Peyer's patch (tissue), 4 donors: ENCODE results near the gene NME7. TPM values are rescaled to one million over a fixed set of nuclear protein-coding genes. Genes with fewer than 3 reads are reported as not detected.
A peak's percentile ranks its signal among the peaks of the same experiment; 100 is the strongest.

ENCODE experiments used
- DNase-seq, 3 donors: peaks; one replicate each; pipeline ENCODE4 v3.0.0-alpha.2; 2017 to 2019
- H3K27ac ChIP-seq, 4 donors: fragments of 200-600 bp; sonication (generic); one replicate each; pipeline ENCODE4 v1.5.1; 2016 to 2019
- H3K27me3 ChIP-seq, 2 donors: fragments of 200-600 bp; sonication (generic); one replicate each; pipeline ENCODE4 v1.5.1; 2019
- H3K36me3 ChIP-seq, 3 donors: fragments of 200-600 bp; sonication (generic); one replicate each; pipeline ENCODE4 v1.5.1; 2016 to 2019
- H3K4me1 ChIP-seq, 4 donors: fragments of 200-600 bp; sonication (generic); one replicate each; pipeline ENCODE4 v1.5.1; 2016 to 2019
- H3K4me3 ChIP-seq, 4 donors: fragments of 200-600 bp; sonication (generic); 1 replicate in 3 of 4; 2 replicates in 1 of 4; pipeline ENCODE4 v1.5.1; 2016 to 2019; ENCODE audit warnings: mild to moderate bottlenecking in 1 of 4
- H3K9me3 ChIP-seq, 4 donors: fragments of 200-600 bp; sonication (generic); one replicate each; pipeline ENCODE4 v1.5.1; 2016 to 2019; ENCODE audit warnings: mild to moderate bottlenecking in 1 of 4
- CTCF ChIP-seq, 6 experiments: fragments of 450-650 bp in 4 of 6; fragments of 200-600 bp in 2 of 6; sonication (generic) in 1 of 6; IDR thresholded peaks; one replicate each; pipeline ENCODE4 v1.5.1; 2017 to 2019; ENCODE audit warnings: antibody characterized with exemption in 6 of 6, mild to moderate bottlenecking in 3 of 6, moderate library complexity in 1 of 6
- POLR2A ChIP-seq, 2 donors: fragments of 450-650 bp; IDR thresholded peaks; one replicate each; pipeline ENCODE4 v1.5.1; 2017; ENCODE audit warnings: antibody characterized with exemption in 2 of 2, mild to moderate bottlenecking in 2 of 2, moderate library complexity in 2 of 2
- total RNA-seq, 4 donors: library from RNA; depleted of rRNA; stranded (reverse); fragments of >200 nt; gene quantifications; one replicate each; pipeline ENCODE4 v1.1.0, GENCODE V29; 2016

The NME7 gene
- total RNA-seq, 4 donors from 2014 or later = 3.3 to 12.7 (median 4.6) TPM

GRCh38 chr1:169112241-169112640 lies 255.4 kb downstream of the NME7 start:
- Histone ChIP-seq H3K27ac (peak overlapping the region in 3 of 4 donors; percentile 14 to 91 (median 79)), H3K4me1 (peaks cover 0 to 59% (median 7%) of the 10 kb centered on the region in 4 donors), H3K9me3 (no peaks in the 10 kb centered on the region), H3K4me3 (peak overlapping the region in 1 of 4 donors; percentile 63), H3K36me3 (peaks cover 0 to 59% (median 0%) of the 10 kb centered on the region in 3 donors), H3K27me3 (no peaks in the 10 kb centered on the region)
- no peak for TF ChIP-seq POLR2A (IDR thresholded peaks at IDR 0.05)
- no peak for TF ChIP-seq CTCF (IDR thresholded peaks at IDR 0.05)
- peak in 1 of 3 donors; percentile 57 for DNase-seq

DNA sequence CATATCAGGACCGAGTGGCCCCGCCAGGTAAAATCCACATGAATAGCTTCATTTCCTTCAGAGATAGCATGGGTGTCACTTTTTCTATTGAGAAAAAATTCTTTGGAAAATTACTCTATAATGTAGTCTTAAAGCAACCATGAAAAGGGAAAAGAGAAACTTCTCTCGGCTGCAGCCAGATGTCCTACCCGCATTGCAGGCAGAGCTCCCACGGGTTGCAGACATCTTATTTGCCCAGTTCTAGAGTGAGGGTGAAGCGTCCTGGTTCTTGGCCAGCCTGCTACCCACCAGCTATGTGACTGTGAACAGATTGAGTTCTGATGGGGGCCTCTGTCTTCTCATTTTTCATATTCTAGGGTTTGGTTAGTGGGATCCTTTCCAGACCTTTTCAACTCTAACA lies 256.1 kb downstream of the NME7 start:
- Histone ChIP-seq H3K36me3 (peaks cover 0 to 52% (median 0%) of the 10 kb centered on the region in 3 donors), H3K9me3 (no peaks in the 10 kb centered on the region), H3K4me1 (peaks cover 0 to 52% (median 5%) of the 10 kb centered on the region in 4 donors), H3K27ac (peak overlapping the region in 2 of 4 donors; percentile 79 to 91), H3K4me3 (peak overlapping the region in 1 of 4 donors; percentile 63), H3K27me3 (no peaks in the 10 kb centered on the region)
- no peak for TF ChIP-seq CTCF (IDR thresholded peaks at IDR 0.05)
- peak in 1 of 2 donors; percentile 3 for TF ChIP-seq POLR2A (IDR thresholded peaks at IDR 0.05)
- no peak for DNase-seq

- Histone ChIP-seq H3K4me3 (peak overlapping the region in 2 of 4 donors; percentile 63 to 97), H3K27ac (peak overlapping the region in 3 of 4 donors; percentile 79 to 91 (median 91)), H3K4me1 (peaks cover 0 to 45% (median 4%) of the 10 kb centered on the region in 4 donors), H3K9me3 (no peaks in the 10 kb centered on the region), H3K27me3 (no peaks in the 10 kb centered on the region), H3K36me3 (peaks cover 0 to 46% (median 0%) of the 10 kb centered on the region in 3 donors)
- DNase-seq = no peak
- TF ChIP-seq CTCF (IDR thresholded peaks at IDR 0.05) (no peak), POLR2A (IDR thresholded peaks at IDR 0.05) (peak in 1 of 2 donors; percentile 6)
Measured at GRCh38 chr1:169110689-169111447, 256.7 kb downstream of the NME7 start.

DNA sequence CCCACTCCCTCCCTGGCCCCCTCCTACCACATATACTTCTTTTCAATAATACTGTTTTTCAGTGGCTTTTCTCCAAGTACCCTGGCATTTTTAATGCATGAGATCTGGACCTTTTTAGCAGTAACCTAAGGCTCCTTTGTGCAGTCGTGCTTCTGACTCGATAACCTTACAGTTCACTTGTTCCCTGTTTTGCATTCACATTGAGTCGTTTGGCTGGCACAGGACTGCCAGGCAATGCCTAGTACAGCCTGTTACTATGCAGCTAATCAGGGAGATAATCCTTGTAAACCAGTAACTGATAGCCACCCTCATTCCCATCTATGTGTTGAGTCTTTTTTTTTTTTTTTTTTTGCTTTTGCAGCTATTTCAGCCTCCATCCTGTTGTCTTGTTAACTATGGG lies 257.4 kb downstream of the NME7 start:
- Histone ChIP-seq H3K36me3 (peaks cover 0 to 40% (median 0%) of the 10 kb centered on the region in 3 donors), H3K4me3 (peak overlapping the region in 3 of 4 donors; percentile 63 to 97 (median 89))

GRCh38 chr1:169109561-169110134 lies 257.9 kb downstream of the NME7 start:
- Histone ChIP-seq H3K9me3 (no peaks in the 10 kb centered on the region), H3K4me3 (peak overlapping the region in 3 of 4 donors; percentile 63 to 97 (median 89)), H3K27ac (peak overlapping the region in 3 of 4 donors; percentile 91 to 94 (median 91)), H3K4me1 (peaks cover 0 to 34% (median 3%) of the 10 kb centered on the region in 4 donors), H3K27me3 (no peaks in the 10 kb centered on the region), H3K36me3 (peaks cover 0 to 37% (median 0%) of the 10 kb centered on the region in 3 donors)
- TF ChIP-seq POLR2A (IDR thresholded peaks at IDR 0.05) (peak; percentile 40 to 72), CTCF (IDR thresholded peaks at IDR 0.05) (no peak)
- peak in 2 of 3 donors; percentile 60 to 86 for DNase-seq

More for the DNA sequence above, 257.4 kb downstream of the NME7 start:
- H3K4me1 ChIP-seq = peaks cover 0 to 39% (median 2%) of the 10 kb centered on the region in 4 donors
- peak overlapping the region in 3 of 4 donors; percentile 91 to 94 (median 91) for H3K27ac ChIP-seq
- DNase-seq = no peak
- TF ChIP-seq POLR2A (IDR thresholded peaks at IDR 0.05) = no peak
- no peaks in the 10 kb centered on the region for H3K27me3 ChIP-seq
- H3K9me3 ChIP-seq = no peaks in the 10 kb centered on the region
